Ishikawa (cell line): ENCODE data around the gene RELB.

ENCODE experiments used
- CEBPB ChIP-seq: IDR thresholded peaks from 2 replicates; pipeline ENCODE4 v1.6.1; 2012
- CREB1 ChIP-seq: IDR thresholded peaks from 2 replicates; pipeline ENCODE4 v1.6.1; 2012; ENCODE audit warnings: low read depth
- EGR1 ChIP-seq: IDR thresholded peaks from 2 replicates; pipeline ENCODE4 v1.6.1; 2012
- EP300 ChIP-seq: IDR thresholded peaks from 2 replicates; pipeline ENCODE4 v1.6.1; 2012; ENCODE audit warnings: borderline replicate concordance
- FOXM1 ChIP-seq: IDR thresholded peaks from 2 replicates; pipeline ENCODE4 v1.6.1; 2012; ENCODE audit warnings: low read depth, borderline replicate concordance
- NFIC ChIP-seq: IDR thresholded peaks from 2 replicates; pipeline ENCODE4 v1.6.1; 2012
- RAD21 ChIP-seq: IDR thresholded peaks from 2 replicates; pipeline ENCODE4 v1.6.1; 2012; ENCODE audit warnings: low read depth
- TAF1 ChIP-seq: IDR thresholded peaks from 2 replicates; pipeline ENCODE4 v1.6.1; 2012; ENCODE audit warnings: low read depth, mild to moderate bottlenecking
- TCF12 ChIP-seq: IDR thresholded peaks from 2 replicates; pipeline ENCODE4 v1.6.1; 2012; ENCODE audit warnings: low read depth
- TEAD4 ChIP-seq: IDR thresholded peaks from 2 replicates; pipeline ENCODE4 v1.6.1; 2012
- YY1 ChIP-seq: IDR thresholded peaks from 2 replicates; pipeline ENCODE4 v1.6.1; 2012; ENCODE audit warnings: low read depth
- ZBTB7A ChIP-seq: IDR thresholded peaks from 2 replicates; pipeline ENCODE4 v1.6.1; 2012; ENCODE audit warnings: low read depth
- TF ChIP-seq, protein P1 (sequence below): IDR thresholded peaks from 2 replicates; pipeline ENCODE4 v1.6.1; 2012
- TF ChIP-seq, protein P2 (sequence below): IDR thresholded peaks from 2 replicates; pipeline ENCODE4 v1.6.1; 2012; ENCODE audit warnings: low read depth, mild to moderate bottlenecking
- TF ChIP-seq, protein P3 (sequence below): IDR thresholded peaks from 2 replicates; pipeline ENCODE4 v1.6.1; 2012

Gene RELB

DNA sequence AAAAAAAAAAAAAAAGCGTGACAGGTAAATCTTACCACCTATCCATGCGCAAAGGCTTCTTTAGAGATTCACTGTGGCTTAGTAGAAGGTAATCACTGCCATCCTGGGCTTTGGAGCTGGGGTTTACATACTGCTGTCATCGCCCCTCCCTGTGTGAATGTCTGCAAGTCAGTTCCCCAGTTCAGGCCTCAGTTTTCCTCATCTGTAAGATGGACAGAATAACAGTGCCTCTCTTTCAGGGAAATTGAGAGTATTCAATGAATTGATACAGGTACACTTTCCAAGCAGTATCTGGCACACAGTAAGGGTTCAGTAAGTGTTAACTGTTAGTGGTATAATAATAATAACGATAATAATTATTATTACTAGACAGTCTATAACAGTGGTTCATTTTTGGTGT, 2.2 kb downstream of the RELB start:
- TF ChIP-seq TEAD4, result no peak
- no peak for TF ChIP-seq RAD21
- no peak for TF ChIP-seq ZBTB7A
- no peak for TF ChIP-seq EP300
- TF ChIP-seq, protein P1, sequence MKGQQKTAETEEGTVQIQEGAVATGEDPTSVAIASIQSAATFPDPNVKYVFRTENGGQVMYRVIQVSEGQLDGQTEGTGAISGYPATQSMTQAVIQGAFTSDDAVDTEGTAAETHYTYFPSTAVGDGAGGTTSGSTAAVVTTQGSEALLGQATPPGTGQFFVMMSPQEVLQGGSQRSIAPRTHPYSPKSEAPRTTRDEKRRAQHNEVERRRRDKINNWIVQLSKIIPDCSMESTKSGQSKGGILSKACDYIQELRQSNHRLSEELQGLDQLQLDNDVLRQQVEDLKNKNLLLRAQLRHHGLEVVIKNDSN, result no peak
- TF ChIP-seq, protein P2, sequence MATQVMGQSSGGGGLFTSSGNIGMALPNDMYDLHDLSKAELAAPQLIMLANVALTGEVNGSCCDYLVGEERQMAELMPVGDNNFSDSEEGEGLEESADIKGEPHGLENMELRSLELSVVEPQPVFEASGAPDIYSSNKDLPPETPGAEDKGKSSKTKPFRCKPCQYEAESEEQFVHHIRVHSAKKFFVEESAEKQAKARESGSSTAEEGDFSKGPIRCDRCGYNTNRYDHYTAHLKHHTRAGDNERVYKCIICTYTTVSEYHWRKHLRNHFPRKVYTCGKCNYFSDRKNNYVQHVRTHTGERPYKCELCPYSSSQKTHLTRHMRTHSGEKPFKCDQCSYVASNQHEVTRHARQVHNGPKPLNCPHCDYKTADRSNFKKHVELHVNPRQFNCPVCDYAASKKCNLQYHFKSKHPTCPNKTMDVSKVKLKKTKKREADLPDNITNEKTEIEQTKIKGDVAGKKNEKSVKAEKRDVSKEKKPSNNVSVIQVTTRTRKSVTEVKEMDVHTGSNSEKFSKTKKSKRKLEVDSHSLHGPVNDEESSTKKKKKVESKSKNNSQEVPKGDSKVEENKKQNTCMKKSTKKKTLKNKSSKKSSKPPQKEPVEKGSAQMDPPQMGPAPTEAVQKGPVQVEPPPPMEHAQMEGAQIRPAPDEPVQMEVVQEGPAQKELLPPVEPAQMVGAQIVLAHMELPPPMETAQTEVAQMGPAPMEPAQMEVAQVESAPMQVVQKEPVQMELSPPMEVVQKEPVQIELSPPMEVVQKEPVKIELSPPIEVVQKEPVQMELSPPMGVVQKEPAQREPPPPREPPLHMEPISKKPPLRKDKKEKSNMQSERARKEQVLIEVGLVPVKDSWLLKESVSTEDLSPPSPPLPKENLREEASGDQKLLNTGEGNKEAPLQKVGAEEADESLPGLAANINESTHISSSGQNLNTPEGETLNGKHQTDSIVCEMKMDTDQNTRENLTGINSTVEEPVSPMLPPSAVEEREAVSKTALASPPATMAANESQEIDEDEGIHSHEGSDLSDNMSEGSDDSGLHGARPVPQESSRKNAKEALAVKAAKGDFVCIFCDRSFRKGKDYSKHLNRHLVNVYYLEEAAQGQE, result no peak
- no peak for TF ChIP-seq FOXM1
- TF ChIP-seq NFIC, result no peak
- no peak for TF ChIP-seq CREB1
- no peak for TF ChIP-seq EGR1
- TF ChIP-seq TAF1, result no peak
- TF ChIP-seq TCF12, result no peak
- TF ChIP-seq, protein P3, sequence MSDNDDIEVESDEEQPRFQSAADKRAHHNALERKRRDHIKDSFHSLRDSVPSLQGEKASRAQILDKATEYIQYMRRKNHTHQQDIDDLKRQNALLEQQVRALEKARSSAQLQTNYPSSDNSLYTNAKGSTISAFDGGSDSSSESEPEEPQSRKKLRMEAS, result no peak

DNA sequence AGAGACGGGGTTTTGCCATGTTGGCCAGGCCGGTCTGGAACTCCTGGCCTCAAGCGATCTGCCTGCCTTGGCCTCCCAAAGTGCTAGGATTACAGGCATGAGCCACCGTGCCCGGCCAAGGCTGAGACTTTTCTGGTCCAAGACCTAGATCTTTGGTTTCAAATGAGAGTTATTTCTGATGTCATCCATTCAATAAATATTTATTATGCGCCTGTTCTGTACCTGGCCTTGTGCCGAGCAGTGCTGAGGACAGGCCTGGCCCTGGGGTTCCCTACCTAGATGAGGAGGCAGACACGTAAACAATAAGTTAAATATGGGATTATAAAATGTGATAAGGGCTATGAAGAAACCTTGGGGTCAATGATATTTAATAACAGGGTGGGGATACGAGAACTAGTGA, 4.5 kb downstream of the RELB start:
- TF ChIP-seq CREB1, result no peak
- no peak for TF ChIP-seq YY1
- no peak for TF ChIP-seq NFIC
- no peak for TF ChIP-seq EGR1
- TF ChIP-seq, protein P1, result no peak
- no peak for TF ChIP-seq CEBPB
- TF ChIP-seq, protein P2, result no peak
- TF ChIP-seq TEAD4, result no peak
- no peak for TF ChIP-seq EP300
- TF ChIP-seq, protein P3, result no peak
- no peak for TF ChIP-seq FOXM1
- TF ChIP-seq TAF1, result no peak
- TF ChIP-seq TCF12, result no peak
- no peak for TF ChIP-seq ZBTB7A
- no peak for TF ChIP-seq RAD21

GRCh38 chr19:45008552-45008951, 7.3 kb downstream of the RELB start:
- TF ChIP-seq CREB1 (no peak), YY1 (no peak), RAD21 (no peak), EGR1 (no peak), TEAD4 (no peak), FOXM1 (no peak), EP300 (no peak), NFIC (no peak), TCF12 (no peak)
- TF ChIP-seq, protein P2, result no peak
- TF ChIP-seq, protein P1, result no peak

- TF ChIP-seq, protein P3, result no peak
- no peak for TF ChIP-seq EGR1
- TF ChIP-seq CREB1, result no peak
- TF ChIP-seq ZBTB7A, result no peak
- no peak for TF ChIP-seq TCF12
- TF ChIP-seq, protein P1, result no peak
- no peak for TF ChIP-seq YY1
- TF ChIP-seq TAF1, result no peak
- TF ChIP-seq RAD21, result no peak
- TF ChIP-seq, protein P2, result no peak
- no peak for TF ChIP-seq NFIC
- TF ChIP-seq EP300, result no peak
Measured at GRCh38 chr19:45009625-45010255, 8.5 kb downstream of the RELB start.
